ENCODE data around the gene CDK3. TPM values are rescaled to one million over a fixed set of nuclear protein-coding genes. Genes with fewer than 3 reads are reported as not detected.

The CDK3 gene
- total RNA-seq, 1 experiment from 2014 or later: 11.9 TPM

- Histone ChIP-seq H3K27ac (ENCODE audit: low read length) (no peak overlapping the region), H3K4me3 (ENCODE audit: low read depth in 2 of 2, low read length in 2 of 2) (no peak overlapping the region), H3K36me3 (ENCODE audit: control insufficient read depth, insufficient read depth, low read length) (peaks cover 3% of the 10 kb centered on the region), H3K4me1 (ENCODE audit: control insufficient read depth, insufficient read depth, low read length) (peaks cover 16% of the 10 kb centered on the region), H3K27me3 (ENCODE audit: control insufficient read depth, insufficient read depth, low read length) (no peaks in the 10 kb centered on the region), H3K9me3 (ENCODE audit: control insufficient read depth, insufficient read depth, low read depth, low read length) (no peaks in the 10 kb centered on the region)
- ATAC-seq (no peak), DNase-seq (ENCODE audit: low read depth, low spot score) (no peak)
- CTCF ChIA-PET: no interaction called here
- intact Hi-C loops (cut with micrococcal nuclease; ENCODE audit: unreplicated experiment): no loop called here
- BruUV-seq (replicated peaks): no TSS peak
- POLR2A ChIA-PET: interaction anchor here (0.6 kb wide), 1 partner anchor 90 kb away, joined by 5 read pairs; no protein-coding TSS in a partner anchor
- in situ Hi-C loops (cut with HindIII; ENCODE audit: low pct_unique_long_range_greater_than_20kb, low sequenced_read_pairs): no loop called here
- TF ChIP-seq REST (IDR thresholded peaks at IDR 0.05; ENCODE audit: insufficient read depth in 1 of 2, low read depth in 2 of 2, low read length in 1 of 2) (no peak), TCF7L2 (IDR thresholded peaks at IDR 0.05; ENCODE audit: low read depth, low read length) (no peak), POLR2AphosphoS5 (IDR thresholded peaks at IDR 0.05; ENCODE audit: low read depth, low read length) (no peak), SIN3A (IDR thresholded peaks at IDR 0.05; ENCODE audit: borderline replicate concordance, insufficient read depth, low read depth, low read length) (no peak), CTCF (IDR thresholded peaks at IDR 0.05) (no peak)
Observed at GRCh38 chr17:76023900-76024237, 23.2 kb downstream of the CDK3 start.

- Histone ChIP-seq H3K4me1 (ENCODE audit: control insufficient read depth, insufficient read depth, low read length) (peaks cover 20% of the 10 kb centered on the region), H3K36me3 (ENCODE audit: control insufficient read depth, insufficient read depth, low read length) (peaks cover 3% of the 10 kb centered on the region), H3K9me3 (ENCODE audit: control insufficient read depth, insufficient read depth, low read depth, low read length) (no peaks in the 10 kb centered on the region), H3K27me3 (ENCODE audit: control insufficient read depth, insufficient read depth, low read length) (no peaks in the 10 kb centered on the region), H3K4me3 (ENCODE audit: low read depth in 2 of 2, low read length in 2 of 2) (no peak overlapping the region), H3K27ac (ENCODE audit: low read length) (no peak overlapping the region)
- ChIA-PET POLR2A (interaction anchor here (0.6 kb wide), 1 partner anchor 89 kb away, joined by 5 read pairs; no protein-coding TSS in a partner anchor), CTCF (no interaction called here)
- ATAC-seq: no peak
- DNase-seq (ENCODE audit: low read depth, low spot score): no peak
- BruUV-seq (replicated peaks): no TSS peak
- in situ Hi-C loops (cut with HindIII; ENCODE audit: low pct_unique_long_range_greater_than_20kb, low sequenced_read_pairs): no loop called here
- intact Hi-C loops (cut with micrococcal nuclease; ENCODE audit: unreplicated experiment): no loop called here
- TF ChIP-seq TCF7L2 (IDR thresholded peaks at IDR 0.05; ENCODE audit: low read depth, low read length): no peak
- no peak for TF ChIP-seq SIN3A (IDR thresholded peaks at IDR 0.05; ENCODE audit: borderline replicate concordance, insufficient read depth, low read depth, low read length)
- TF ChIP-seq REST (IDR thresholded peaks at IDR 0.05; ENCODE audit: insufficient read depth in 1 of 2, low read depth in 2 of 2, low read length in 1 of 2): no peak
- TF ChIP-seq POLR2AphosphoS5 (IDR thresholded peaks at IDR 0.05; ENCODE audit: low read depth, low read length): no peak
- no peak for TF ChIP-seq CTCF (IDR thresholded peaks at IDR 0.05)
Observed at GRCh38 chr17:76024353-76024752, 23.7 kb downstream of the CDK3 start.
